Lung (tissue), 12 donors: ENCODE data around the gene TRIM68. TPM values are rescaled to one million over a fixed set of nuclear protein-coding genes. Genes with fewer than 3 reads are reported as not detected.

Experiments
- ATAC-seq: fragments of 200-7000 bp; cut with Tn5 transposase; one replicate; pipeline ENCODE4 v1.9.1; 2020; ENCODE audit warnings: moderate number of reproducible peaks; ENCODE audit not compliant: insufficient read depth, low FRiP score
- DNase-seq, 3 donors: peaks; one replicate each; pipeline ENCODE4 v3.0.0-alpha.2; 2013 to 2017
- H3K27ac ChIP-seq, 2 donors: one replicate each; pipeline ENCODE4 v1.5.1; 2013; ENCODE audit warnings: mild to moderate bottlenecking in 2 of 2, moderate library complexity in 2 of 2, control low read depth in 1 of 2, inconsistent platforms in 1 of 2, low read depth in 1 of 2, low read length in 1 of 2
- H3K27me3 ChIP-seq, 3 donors: one replicate each; pipeline ENCODE4 v1.5.1; 2013; ENCODE audit warnings: low read length in 2 of 3; ENCODE audit not compliant: control insufficient read depth in 3 of 3, insufficient read depth in 3 of 3
- H3K36me3 ChIP-seq, 4 donors: one replicate each; pipeline ENCODE4 v1.5.1; 2013; ENCODE audit warnings: low read length in 4 of 4, mild to moderate bottlenecking in 1 of 4, moderate library complexity in 1 of 4; ENCODE audit not compliant: control insufficient read depth in 4 of 4, insufficient read depth in 4 of 4
- H3K4me1 ChIP-seq, 5 donors: one replicate each; pipeline ENCODE4 v1.5.1; 2013; ENCODE audit warnings: low read length in 5 of 5, mild to moderate bottlenecking in 2 of 5, moderate library complexity in 1 of 5; ENCODE audit not compliant: control insufficient read depth in 5 of 5, insufficient read depth in 5 of 5
- H3K4me3 ChIP-seq: one replicate; pipeline ENCODE4 v1.5.1; 2013; ENCODE audit warnings: mild to moderate bottlenecking, control low read depth, moderate library complexity
- H3K9ac ChIP-seq, 2 donors: one replicate each; pipeline ENCODE4 v1.5.1; 2013; ENCODE audit warnings: low read length in 2 of 2, control low read depth in 1 of 2; ENCODE audit not compliant: insufficient read depth in 1 of 2
- H3K9me3 ChIP-seq, 4 donors: one replicate each; pipeline ENCODE4 v1.5.1; 2013; ENCODE audit warnings: low read length in 3 of 4, mild to moderate bottlenecking in 1 of 4, moderate library complexity in 1 of 4; ENCODE audit not compliant: control insufficient read depth in 4 of 4, insufficient read depth in 3 of 4
- WGBS, 2 donors: extraction: QIAGEN DNeasy Blood & Tissue Kit; methylation state at CpG; one replicate each; pipeline ENCODE4 v1.1.7; 2013; 5-methylcytosine and 5-hydroxymethylcytosine counted together
- polyA plus RNA-seq, 2 donors: library from polyadenylated mRNA; stranded (reverse); fragments of 200-250 nt; gene quantifications; one replicate each; pipeline ENCODE4 v1.2.1, GENCODE V29; 2013
- total RNA-seq, 2 donors: library from RNA; depleted of rRNA in 1 of 2; stranded (reverse); fragments of >200 nt in 1 of 2; gene quantifications; one replicate each; pipeline ENCODE4 v1.2.1, GENCODE V29; 2014 to 2021
- TF ChIP-seq, protein P1 (sequence below): IDR thresholded peaks from 2 replicates; pipeline ENCODE4 v1.5.1; 2012; ENCODE audit warnings: mild to moderate bottlenecking; ENCODE audit errors: control extremely low read depth, extremely low read depth
- donor health status: control.
- donor health status: control.
- donor health status: Bipolar disorder and iron deficiency.
- donor health status: healthy.
- donor health status: DM: yes; HTN: yes; CAD: no.

TRIM68 gene
- total and polyA plus RNA-seq, 4 donors: 5.6 to 18.6 (median 11.3) TPM

DNA sequence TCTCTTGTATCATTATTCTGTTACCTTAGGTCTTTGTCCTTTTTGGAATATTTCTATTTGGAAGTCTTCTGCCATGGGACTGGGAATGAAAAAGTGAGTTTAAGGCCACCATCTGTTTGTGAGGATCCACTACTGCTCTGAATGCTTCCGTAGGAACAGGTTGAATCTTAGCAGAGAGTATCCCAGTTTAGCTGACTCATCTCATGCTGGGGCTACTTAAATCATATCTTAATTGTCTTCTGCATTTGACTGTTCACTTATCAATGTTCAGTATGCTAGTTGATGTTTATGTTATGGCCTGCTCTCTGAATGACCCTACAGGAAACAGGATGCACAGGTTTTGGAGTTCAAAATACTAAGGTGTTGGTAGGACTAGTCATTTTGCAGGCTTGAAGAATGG lies 27.9 kb downstream of the TRIM68 start:
- no peak overlapping the region for H3K4me3 ChIP-seq
- no peak overlapping the region for H3K9ac ChIP-seq
- TF ChIP-seq, protein P1, sequence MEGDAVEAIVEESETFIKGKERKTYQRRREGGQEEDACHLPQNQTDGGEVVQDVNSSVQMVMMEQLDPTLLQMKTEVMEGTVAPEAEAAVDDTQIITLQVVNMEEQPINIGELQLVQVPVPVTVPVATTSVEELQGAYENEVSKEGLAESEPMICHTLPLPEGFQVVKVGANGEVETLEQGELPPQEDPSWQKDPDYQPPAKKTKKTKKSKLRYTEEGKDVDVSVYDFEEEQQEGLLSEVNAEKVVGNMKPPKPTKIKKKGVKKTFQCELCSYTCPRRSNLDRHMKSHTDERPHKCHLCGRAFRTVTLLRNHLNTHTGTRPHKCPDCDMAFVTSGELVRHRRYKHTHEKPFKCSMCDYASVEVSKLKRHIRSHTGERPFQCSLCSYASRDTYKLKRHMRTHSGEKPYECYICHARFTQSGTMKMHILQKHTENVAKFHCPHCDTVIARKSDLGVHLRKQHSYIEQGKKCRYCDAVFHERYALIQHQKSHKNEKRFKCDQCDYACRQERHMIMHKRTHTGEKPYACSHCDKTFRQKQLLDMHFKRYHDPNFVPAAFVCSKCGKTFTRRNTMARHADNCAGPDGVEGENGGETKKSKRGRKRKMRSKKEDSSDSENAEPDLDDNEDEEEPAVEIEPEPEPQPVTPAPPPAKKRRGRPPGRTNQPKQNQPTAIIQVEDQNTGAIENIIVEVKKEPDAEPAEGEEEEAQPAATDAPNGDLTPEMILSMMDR: no peak
- no peaks in the 10 kb centered on the region for H3K36me3 ChIP-seq
- no peak overlapping the region for H3K27ac ChIP-seq
- WGBS, 2 donors: 68 to 90% methylated on average over 1 of the region's 1 CpG
- DNase-seq: no peak
- no peaks in the 10 kb centered on the region for H3K9me3 ChIP-seq
- H3K27me3 ChIP-seq: peaks cover 0 to 4% (median 2%) of the 10 kb centered on the region in 3 donors
- ATAC-seq: no peak
- H3K4me1 ChIP-seq: no peaks in the 10 kb centered on the region

DNA sequence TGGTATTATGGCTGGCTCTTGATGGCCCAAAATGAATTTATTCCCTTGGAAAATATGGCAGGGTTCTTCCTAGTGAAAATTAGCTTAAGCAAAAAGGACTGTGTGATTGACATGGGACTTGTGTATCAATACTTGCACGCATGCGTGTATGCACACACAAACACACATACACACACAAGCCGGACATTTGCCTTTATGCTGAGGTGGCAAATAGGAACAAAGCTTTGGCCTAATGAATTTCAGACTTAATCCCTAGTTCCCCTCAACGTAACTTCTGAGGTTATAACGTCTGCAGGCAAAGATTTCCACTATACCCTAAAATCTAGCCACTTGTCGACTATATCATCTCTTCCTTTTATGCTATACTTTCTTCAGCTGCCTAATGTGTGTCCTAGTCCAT lies 29.4 kb downstream of the TRIM68 start:
- H3K4me1 ChIP-seq: no peaks in the 10 kb centered on the region
- no peak for DNase-seq
- H3K27me3 ChIP-seq: peaks cover 0 to 4% (median 0%) of the 10 kb centered on the region in 3 donors
- 89 to 90% methylated on average over 6 of the region's 6 CpGs for WGBS, 2 donors
- TF ChIP-seq, protein P1: no peak
- H3K4me3 ChIP-seq: no peak overlapping the region
- no peak overlapping the region for H3K27ac ChIP-seq
- no peak overlapping the region for H3K9ac ChIP-seq
- H3K36me3 ChIP-seq: no peaks in the 10 kb centered on the region
- no peaks in the 10 kb centered on the region for H3K9me3 ChIP-seq
- ATAC-seq: no peak

DNA sequence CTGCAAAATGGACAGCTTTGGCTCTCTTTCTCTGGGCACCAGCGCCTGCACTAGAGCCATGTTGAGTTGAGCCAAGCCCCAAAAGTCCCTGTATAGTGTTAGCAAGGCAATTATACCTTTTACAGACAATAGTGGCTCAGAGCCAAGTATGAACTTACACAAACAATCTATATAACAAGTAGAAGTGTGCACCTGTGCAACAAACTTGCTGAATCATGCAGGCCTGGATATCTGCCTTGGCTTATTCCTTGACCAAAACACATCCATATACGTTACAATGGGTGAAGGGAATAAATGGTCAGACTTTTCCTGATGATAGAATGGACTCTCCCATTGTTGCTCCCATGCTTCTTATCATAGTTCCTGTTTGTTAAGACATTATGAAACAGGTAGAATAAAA lies 30.3 kb downstream of the TRIM68 start:
- Histone ChIP-seq H3K27ac (no peak overlapping the region), H3K9me3 (no peaks in the 10 kb centered on the region), H3K4me3 (no peak overlapping the region), H3K36me3 (no peaks in the 10 kb centered on the region), H3K9ac (no peak overlapping the region), H3K27me3 (peaks cover 0 to 4% (median 0%) of the 10 kb centered on the region in 3 donors), H3K4me1 (no peaks in the 10 kb centered on the region)
- ATAC-seq (no peak), DNase-seq (no peak)
- 68 to 73% methylated on average over 2 of the region's 2 CpGs for WGBS, 2 donors
- TF ChIP-seq, protein P1: no peak

DNA sequence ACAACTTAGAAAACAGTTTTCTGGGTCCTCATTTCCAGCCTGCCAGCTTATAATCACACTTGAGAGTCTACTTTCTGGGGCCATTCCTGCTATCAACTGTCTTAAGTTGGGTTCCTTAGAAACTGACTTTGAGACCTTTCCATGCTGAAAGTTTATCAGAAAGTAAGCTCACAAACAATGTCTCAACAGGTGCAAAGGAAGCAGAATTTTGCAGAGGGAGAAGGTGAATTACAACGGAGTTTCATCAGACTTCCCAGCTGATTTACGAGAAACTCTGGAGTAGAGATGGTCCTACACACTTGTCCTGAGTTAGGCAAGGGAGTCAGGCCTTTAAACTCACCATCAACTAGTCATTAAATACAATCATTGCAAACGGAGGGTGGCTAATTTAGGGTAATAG lies 31.2 kb downstream of the TRIM68 start:
- Histone ChIP-seq H3K36me3 (no peaks in the 10 kb centered on the region), H3K27ac (no peak overlapping the region)
- 72 to 85% methylated on average over 3 of the region's 3 CpGs for WGBS, 2 donors

More for the DNA sequence above, 31.2 kb downstream of the TRIM68 start:
- H3K27me3 ChIP-seq: peaks cover 0 to 4% (median 0%) of the 10 kb centered on the region in 3 donors
- H3K4me1 ChIP-seq: no peaks in the 10 kb centered on the region
- no peaks in the 10 kb centered on the region for H3K9me3 ChIP-seq
- TF ChIP-seq, protein P1: no peak
- no peak overlapping the region for H3K9ac ChIP-seq
- no peak overlapping the region for H3K4me3 ChIP-seq
- DNase-seq (no peak), ATAC-seq (no peak)
